ENCODE measurements around the gene IL27RA.

IL27RA gene

GRCh38 chr19:14031719-14032480, at the start of gene IL27RA:
TSS of gene IL27RA (plus strand) at chr19:14031762. CDS start at chr19:14031873, 111 bp downstream.
- Histone ChIP-seq H3K4me3 (ENCODE audit: low read length) (peak within 1 kb of the TSS; percentile 67), H3K4me1 (ENCODE audit: control insufficient read depth, insufficient read depth, low read length) (peaks cover 9% of the 10 kb centered on the region), H3K9me3 (ENCODE audit: control insufficient read depth, low read length) (no peaks in the 10 kb centered on the region), H3K9ac (ENCODE audit: low read length) (peak within 1 kb of the TSS; percentile 79), H3K27me3 (ENCODE audit: control insufficient read depth, insufficient read depth, low read length) (peaks cover 6% of the 10 kb centered on the region), H3K36me3 (ENCODE audit: control insufficient read depth, insufficient read depth, low read length) (no peaks in the 10 kb centered on the region)

- H3K9ac ChIP-seq (ENCODE audit: low read length): no peak overlapping the region
- H3K27me3 ChIP-seq (ENCODE audit: control insufficient read depth, insufficient read depth, low read length): no peaks in the 10 kb centered on the region
- no peaks in the 10 kb centered on the region for H3K36me3 ChIP-seq (ENCODE audit: control insufficient read depth, insufficient read depth, low read length)
- no peak overlapping the region for H3K4me3 ChIP-seq (ENCODE audit: low read length)
- H3K9me3 ChIP-seq (ENCODE audit: control insufficient read depth, low read length): no peaks in the 10 kb centered on the region
- H3K4me1 ChIP-seq (ENCODE audit: control insufficient read depth, insufficient read depth, low read length): peaks cover 26% of the 10 kb centered on the region
Observed at GRCh38 chr19:13981988-13982501, 49.5 kb upstream of the IL27RA start.

- no peak overlapping the region for H3K9ac ChIP-seq (ENCODE audit: low read length)
- no peak overlapping the region for H3K4me3 ChIP-seq (ENCODE audit: low read length)
- no peaks in the 10 kb centered on the region for H3K27me3 ChIP-seq (ENCODE audit: control insufficient read depth, insufficient read depth, low read length)
- no peaks in the 10 kb centered on the region for H3K9me3 ChIP-seq (ENCODE audit: control insufficient read depth, low read length)
- peaks cover 29% of the 10 kb centered on the region for H3K4me1 ChIP-seq (ENCODE audit: control insufficient read depth, insufficient read depth, low read length)
- no peaks in the 10 kb centered on the region for H3K36me3 ChIP-seq (ENCODE audit: control insufficient read depth, insufficient read depth, low read length)
Observed at GRCh38 chr19:13982773-13983172, 48.8 kb upstream of the IL27RA start.

GRCh38 chr19:13983213-13983889, 48.2 kb upstream of the IL27RA start:
- Histone ChIP-seq H3K27me3 (ENCODE audit: control insufficient read depth, insufficient read depth, low read length) (no peaks in the 10 kb centered on the region), H3K4me3 (ENCODE audit: low read length) (no peak overlapping the region), H3K36me3 (ENCODE audit: control insufficient read depth, insufficient read depth, low read length) (no peaks in the 10 kb centered on the region), H3K4me1 (ENCODE audit: control insufficient read depth, insufficient read depth, low read length) (peaks cover 23% of the 10 kb centered on the region), H3K9me3 (ENCODE audit: control insufficient read depth, low read length) (no peaks in the 10 kb centered on the region), H3K9ac (ENCODE audit: low read length) (no peak overlapping the region)

GRCh38 chr19:13984186-13984585, 47.4 kb upstream of the IL27RA start:
- H3K4me3 ChIP-seq (ENCODE audit: low read length): no peak overlapping the region
- no peaks in the 10 kb centered on the region for H3K36me3 ChIP-seq (ENCODE audit: control insufficient read depth, insufficient read depth, low read length)
- H3K4me1 ChIP-seq (ENCODE audit: control insufficient read depth, insufficient read depth, low read length): peaks cover 20% of the 10 kb centered on the region
- H3K9ac ChIP-seq (ENCODE audit: low read length): no peak overlapping the region
- H3K9me3 ChIP-seq (ENCODE audit: control insufficient read depth, low read length): no peaks in the 10 kb centered on the region
- no peaks in the 10 kb centered on the region for H3K27me3 ChIP-seq (ENCODE audit: control insufficient read depth, insufficient read depth, low read length)

GRCh38 chr19:13984875-13985741, 46.5 kb upstream of the IL27RA start:
- no peaks in the 10 kb centered on the region for H3K9me3 ChIP-seq (ENCODE audit: control insufficient read depth, low read length)
- H3K4me3 ChIP-seq (ENCODE audit: low read length): no peak overlapping the region
- H3K9ac ChIP-seq (ENCODE audit: low read length): peak overlapping the region; percentile 57
- H3K27me3 ChIP-seq (ENCODE audit: control insufficient read depth, insufficient read depth, low read length): no peaks in the 10 kb centered on the region
- H3K4me1 ChIP-seq (ENCODE audit: control insufficient read depth, insufficient read depth, low read length): peaks cover 14% of the 10 kb centered on the region
- no peaks in the 10 kb centered on the region for H3K36me3 ChIP-seq (ENCODE audit: control insufficient read depth, insufficient read depth, low read length)

- H3K4me3 ChIP-seq (ENCODE audit: low read length): no peak overlapping the region
- H3K27me3 ChIP-seq (ENCODE audit: control insufficient read depth, insufficient read depth, low read length): no peaks in the 10 kb centered on the region
- peak overlapping the region; percentile 57 for H3K9ac ChIP-seq (ENCODE audit: low read length)
- no peaks in the 10 kb centered on the region for H3K36me3 ChIP-seq (ENCODE audit: control insufficient read depth, insufficient read depth, low read length)
- H3K4me1 ChIP-seq (ENCODE audit: control insufficient read depth, insufficient read depth, low read length): peaks cover 14% of the 10 kb centered on the region
- H3K9me3 ChIP-seq (ENCODE audit: control insufficient read depth, low read length): no peaks in the 10 kb centered on the region
Observed at GRCh38 chr19:13985771-13986347, 45.7 kb upstream of the IL27RA start.

- Histone ChIP-seq H3K4me3 (ENCODE audit: low read length) (no peak overlapping the region), H3K4me1 (ENCODE audit: control insufficient read depth, insufficient read depth, low read length) (peaks cover 14% of the 10 kb centered on the region), H3K27me3 (ENCODE audit: control insufficient read depth, insufficient read depth, low read length) (no peaks in the 10 kb centered on the region), H3K9me3 (ENCODE audit: control insufficient read depth, low read length) (no peaks in the 10 kb centered on the region), H3K9ac (ENCODE audit: low read length) (peak overlapping the region; percentile 57), H3K36me3 (ENCODE audit: control insufficient read depth, insufficient read depth, low read length) (no peaks in the 10 kb centered on the region)
Observed at GRCh38 chr19:13986348-13986904, 45.1 kb upstream of the IL27RA start.

- no peak overlapping the region for H3K4me3 ChIP-seq (ENCODE audit: low read length)
- peaks cover 5% of the 10 kb centered on the region for H3K36me3 ChIP-seq (ENCODE audit: control insufficient read depth, insufficient read depth, low read length)
- H3K27me3 ChIP-seq (ENCODE audit: control insufficient read depth, insufficient read depth, low read length): no peaks in the 10 kb centered on the region
- H3K4me1 ChIP-seq (ENCODE audit: control insufficient read depth, insufficient read depth, low read length): peaks cover 14% of the 10 kb centered on the region
- H3K9me3 ChIP-seq (ENCODE audit: control insufficient read depth, low read length): no peaks in the 10 kb centered on the region
- H3K9ac ChIP-seq (ENCODE audit: low read length): peak overlapping the region; percentile 43
Observed at GRCh38 chr19:13987101-13987890, 44.3 kb upstream of the IL27RA start.

GRCh38 chr19:13989487-13989886, 42.1 kb upstream of the IL27RA start:
- peaks cover 10% of the 10 kb centered on the region for H3K36me3 ChIP-seq (ENCODE audit: control insufficient read depth, insufficient read depth, low read length)
- H3K9ac ChIP-seq (ENCODE audit: low read length): no peak overlapping the region
- no peaks in the 10 kb centered on the region for H3K9me3 ChIP-seq (ENCODE audit: control insufficient read depth, low read length)
- H3K27me3 ChIP-seq (ENCODE audit: control insufficient read depth, insufficient read depth, low read length): no peaks in the 10 kb centered on the region
- H3K4me3 ChIP-seq (ENCODE audit: low read length): no peak overlapping the region
- peaks cover 14% of the 10 kb centered on the region for H3K4me1 ChIP-seq (ENCODE audit: control insufficient read depth, insufficient read depth, low read length)

GRCh38 chr19:13990085-13990484, 41.5 kb upstream of the IL27RA start:
- Histone ChIP-seq H3K4me1 (ENCODE audit: control insufficient read depth, insufficient read depth, low read length) (peaks cover 14% of the 10 kb centered on the region), H3K27me3 (ENCODE audit: control insufficient read depth, insufficient read depth, low read length) (no peaks in the 10 kb centered on the region), H3K9me3 (ENCODE audit: control insufficient read depth, low read length) (no peaks in the 10 kb centered on the region), H3K9ac (ENCODE audit: low read length) (no peak overlapping the region), H3K4me3 (ENCODE audit: low read length) (no peak overlapping the region), H3K36me3 (ENCODE audit: control insufficient read depth, insufficient read depth, low read length) (peaks cover 10% of the 10 kb centered on the region)
